SK-N-SH treated with all-trans-retinoic acid at 6 μM for 48 hours (cell line): Measurements from ENCODE around the gene SDF4.

Experiments
- ARNTL ChIP-seq: fragments of 450-650 bp; formaldehyde crosslinking; IDR thresholded peaks from 2 replicates; pipeline ENCODE4 v1.5.0; 2020; ENCODE audit warnings: low read depth, mild to moderate bottlenecking, moderate library complexity, borderline replicate concordance
- CSDC2 ChIP-seq: fragments of 250-450 bp; sonication (Bioruptor Pico); IDR thresholded peaks from 2 replicates; pipeline ENCODE4 v1.5.0; 2020; ENCODE audit warnings: mild to moderate bottlenecking, moderate library complexity
- ISL1 ChIP-seq: fragments of 250-450 bp; sonication (Bioruptor Pico); IDR thresholded peaks from 2 replicates; pipeline ENCODE4 v2.1.2; 2022; ENCODE audit warnings: mild to moderate bottlenecking, moderate library complexity
- RARB ChIP-seq: fragments of 250-450 bp; sonication (Bioruptor Pico); IDR thresholded peaks from 2 replicates; pipeline ENCODE4 v1.8.0; 2021; ENCODE audit warnings: mild to moderate bottlenecking, moderate library complexity
- ZFP30 ChIP-seq: fragments of 450-650 bp; formaldehyde crosslinking; IDR thresholded peaks from 2 replicates; pipeline ENCODE4 v1.5.0; 2022; ENCODE audit warnings: mild to moderate bottlenecking, moderate library complexity
- ZNF565 ChIP-seq: fragments of 450-650 bp; formaldehyde crosslinking; conservative IDR thresholded peaks from 2 replicates; pipeline ENCODE4 v1.5.0; 2020; ENCODE audit warnings: low read depth, mild to moderate bottlenecking, moderate library complexity
- ZNF8 ChIP-seq: fragments of 450-650 bp; formaldehyde crosslinking; IDR thresholded peaks from 2 replicates; pipeline ENCODE4 v1.5.0; 2020; ENCODE audit warnings: mild to moderate bottlenecking, moderate library complexity
- TF ChIP-seq, protein P1 (sequence below): fragments of 250-450 bp; sonication (Bioruptor Pico); IDR thresholded peaks from 2 replicates; pipeline ENCODE4 v1.8.0; 2020; ENCODE audit warnings: mild to moderate bottlenecking, moderate library complexity, borderline replicate concordance
- TF ChIP-seq, protein P2 (sequence below): fragments of 250-450 bp; sonication (Bioruptor Pico); IDR thresholded peaks from 2 replicates; pipeline ENCODE4 v1.8.0; 2021; ENCODE audit warnings: low read depth, mild to moderate bottlenecking, moderate library complexity, borderline replicate concordance
- TF ChIP-seq, protein P3 (sequence below): fragments of 250-450 bp; sonication (Bioruptor Pico); IDR thresholded peaks from 2 replicates; pipeline ENCODE4 v1.5.1; 2021; ENCODE audit warnings: mild to moderate bottlenecking, moderate library complexity

DNA sequence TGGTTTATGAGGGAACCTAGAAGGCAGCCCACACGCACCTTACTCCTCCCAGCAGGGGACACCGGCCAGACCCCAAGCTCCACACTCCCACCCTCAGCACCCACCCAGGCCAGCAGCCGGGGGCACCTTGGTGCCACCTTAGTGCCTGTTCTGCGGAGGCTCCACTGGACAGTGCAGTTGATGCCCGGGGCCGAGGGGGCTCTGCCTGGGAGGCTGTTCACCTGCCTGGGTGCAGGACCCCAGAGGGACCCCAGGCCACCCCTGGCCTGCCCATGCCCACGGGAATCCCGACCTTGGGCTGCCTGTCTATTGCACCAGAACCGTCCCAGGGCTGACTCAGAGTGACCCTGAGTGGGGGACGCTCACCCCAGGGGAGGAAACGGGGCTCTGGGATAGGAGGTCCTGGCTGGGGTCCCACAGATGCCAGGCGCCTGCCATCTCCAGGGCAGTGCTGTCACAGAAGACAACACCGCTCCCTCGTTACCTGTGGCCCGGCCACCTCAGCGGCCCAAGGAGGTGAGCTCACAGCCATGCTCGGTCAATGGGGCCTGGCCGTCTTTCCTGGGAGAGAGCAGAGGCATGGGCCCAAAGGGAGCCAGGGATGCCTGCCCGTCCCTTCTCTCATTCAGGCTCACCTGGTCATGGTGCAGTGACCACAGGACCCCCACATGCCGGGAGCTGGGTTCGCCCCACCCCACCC is 49.1 kb upstream of the SDF4 start:
- TF ChIP-seq, protein P1, sequence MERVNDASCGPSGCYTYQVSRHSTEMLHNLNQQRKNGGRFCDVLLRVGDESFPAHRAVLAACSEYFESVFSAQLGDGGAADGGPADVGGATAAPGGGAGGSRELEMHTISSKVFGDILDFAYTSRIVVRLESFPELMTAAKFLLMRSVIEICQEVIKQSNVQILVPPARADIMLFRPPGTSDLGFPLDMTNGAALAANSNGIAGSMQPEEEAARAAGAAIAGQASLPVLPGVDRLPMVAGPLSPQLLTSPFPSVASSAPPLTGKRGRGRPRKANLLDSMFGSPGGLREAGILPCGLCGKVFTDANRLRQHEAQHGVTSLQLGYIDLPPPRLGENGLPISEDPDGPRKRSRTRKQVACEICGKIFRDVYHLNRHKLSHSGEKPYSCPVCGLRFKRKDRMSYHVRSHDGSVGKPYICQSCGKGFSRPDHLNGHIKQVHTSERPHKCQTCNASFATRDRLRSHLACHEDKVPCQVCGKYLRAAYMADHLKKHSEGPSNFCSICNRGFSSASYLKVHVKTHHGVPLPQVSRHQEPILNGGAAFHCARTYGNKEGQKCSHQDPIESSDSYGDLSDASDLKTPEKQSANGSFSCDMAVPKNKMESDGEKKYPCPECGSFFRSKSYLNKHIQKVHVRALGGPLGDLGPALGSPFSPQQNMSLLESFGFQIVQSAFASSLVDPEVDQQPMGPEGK (CRISPR knock-in tag): no peak
- TF ChIP-seq ZFP30 (CRISPR knock-in tag): no peak
- no peak for TF ChIP-seq ISL1 (CRISPR knock-in tag)
- TF ChIP-seq, protein P2, sequence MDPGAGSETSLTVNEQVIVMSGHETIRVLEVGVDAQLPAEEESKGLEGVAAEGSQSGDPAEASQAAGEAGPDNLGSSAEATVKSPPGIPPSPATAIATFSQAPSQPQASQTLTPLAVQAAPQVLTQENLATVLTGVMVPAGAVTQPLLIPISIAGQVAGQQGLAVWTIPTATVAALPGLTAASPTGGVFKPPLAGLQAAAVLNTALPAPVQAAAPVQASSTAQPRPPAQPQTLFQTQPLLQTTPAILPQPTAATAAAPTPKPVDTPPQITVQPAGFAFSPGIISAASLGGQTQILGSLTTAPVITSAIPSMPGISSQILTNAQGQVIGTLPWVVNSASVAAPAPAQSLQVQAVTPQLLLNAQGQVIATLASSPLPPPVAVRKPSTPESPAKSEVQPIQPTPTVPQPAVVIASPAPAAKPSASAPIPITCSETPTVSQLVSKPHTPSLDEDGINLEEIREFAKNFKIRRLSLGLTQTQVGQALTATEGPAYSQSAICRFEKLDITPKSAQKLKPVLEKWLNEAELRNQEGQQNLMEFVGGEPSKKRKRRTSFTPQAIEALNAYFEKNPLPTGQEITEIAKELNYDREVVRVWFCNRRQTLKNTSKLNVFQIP (CRISPR knock-in tag): no peak
- TF ChIP-seq ZNF8 (CRISPR knock-in tag): no peak
- TF ChIP-seq RARB (CRISPR knock-in tag): no peak
- TF ChIP-seq ZNF565 (CRISPR knock-in tag): no peak
- TF ChIP-seq CSDC2 (CRISPR knock-in tag): no peak
- TF ChIP-seq, protein P3, sequence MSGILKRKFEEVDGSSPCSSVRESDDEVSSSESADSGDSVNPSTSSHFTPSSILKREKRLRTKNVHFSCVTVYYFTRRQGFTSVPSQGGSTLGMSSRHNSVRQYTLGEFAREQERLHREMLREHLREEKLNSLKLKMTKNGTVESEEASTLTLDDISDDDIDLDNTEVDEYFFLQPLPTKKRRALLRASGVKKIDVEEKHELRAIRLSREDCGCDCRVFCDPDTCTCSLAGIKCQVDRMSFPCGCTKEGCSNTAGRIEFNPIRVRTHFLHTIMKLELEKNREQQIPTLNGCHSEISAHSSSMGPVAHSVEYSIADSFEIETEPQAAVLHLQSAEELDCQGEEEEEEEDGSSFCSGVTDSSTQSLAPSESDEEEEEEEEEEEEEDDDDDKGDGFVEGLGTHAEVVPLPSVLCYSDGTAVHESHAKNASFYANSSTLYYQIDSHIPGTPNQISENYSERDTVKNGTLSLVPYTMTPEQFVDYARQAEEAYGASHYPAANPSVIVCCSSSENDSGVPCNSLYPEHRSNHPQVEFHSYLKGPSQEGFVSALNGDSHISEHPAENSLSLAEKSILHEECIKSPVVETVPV (CRISPR knock-in tag): no peak
- TF ChIP-seq ARNTL (CRISPR knock-in tag): no peak
